CD14-positive monocyte (primary cell): Measurements from ENCODE around the gene FAF2. TPM values are rescaled to one million over a fixed set of nuclear protein-coding genes. Genes with fewer than 3 reads are reported as not detected.
"Not testable (repeated sequence)": the region's sequence is repeated elsewhere in the genome, so short reads cannot be mapped to it uniquely, and the experiment has no call there.

Experiments
- DNase-seq, 3 donors: peaks; one replicate each; pipeline ENCODE4 v3.0.0-alpha.2; 2011 to 2022
- H2AFZ ChIP-seq: 2 replicates; pipeline ENCODE4 v1.6.0; 2012; ENCODE audit warnings: mild to moderate bottlenecking, low read depth, low read length, inconsistent platforms; ENCODE audit not compliant: insufficient read depth, poor library complexity, severe bottlenecking
- H3K27ac ChIP-seq, 2 donors: 1 replicate in 1 of 2; 2 replicates in 1 of 2; pipeline ENCODE4 v1.5.1; 2012 to 2013; ENCODE audit warnings: low read length in 2 of 2, control low read depth in 1 of 2, inconsistent platforms in 1 of 2, low read depth in 1 of 2, mild to moderate bottlenecking in 1 of 2
- H3K27me3 ChIP-seq, 2 donors: one replicate each; pipeline versions ENCODE4 v1.6.0 to v1.6.1; 2011 to 2013; ENCODE audit warnings: low read length in 2 of 2; ENCODE audit not compliant: control insufficient read depth in 2 of 2, insufficient read depth in 2 of 2
- H3K36me3 ChIP-seq, 2 donors: replicated peaks in 1 of 2; 1 replicate in 1 of 2; 2 replicates in 1 of 2; pipeline versions ENCODE4 v1.5.1 to v1.6.1; 2012 to 2013; ENCODE audit warnings: low read length in 2 of 2, control low read depth in 1 of 2, inconsistent platforms in 1 of 2, mild to moderate bottlenecking in 1 of 2; ENCODE audit not compliant: insufficient read depth in 2 of 2, control insufficient read depth in 1 of 2
- H3K4me1 ChIP-seq, 2 donors: 1 replicate in 1 of 2; 2 replicates in 1 of 2; pipeline versions ENCODE4 v1.5.1 to v1.6.1; 2012 to 2013; ENCODE audit warnings: low read length in 2 of 2, control low read depth in 1 of 2, inconsistent platforms in 1 of 2, mild to moderate bottlenecking in 1 of 2, moderate library complexity in 1 of 2; ENCODE audit not compliant: insufficient read depth in 2 of 2, control insufficient read depth in 1 of 2
- H3K4me2 ChIP-seq: replicated peaks from 2 replicates; pipeline ENCODE3; 2012; ENCODE audit warnings: low read length, moderate library complexity, mild to moderate bottlenecking; ENCODE audit not compliant: poor library complexity, severe bottlenecking; ENCODE audit errors: extremely low read depth
- H3K4me3 ChIP-seq, 3 experiments: fragments of 200-600 bp in 1 of 3; sonication (generic) in 1 of 3; replicated peaks in 1 of 3; 1 replicate in 2 of 3; 2 replicates in 1 of 3; pipeline ENCODE4 v1.5.1; 2011 to 2013; ENCODE audit warnings: low read length in 3 of 3, mild to moderate bottlenecking in 3 of 3, control low read depth in 2 of 3, low read depth in 2 of 3, inconsistent platforms in 1 of 3, moderate library complexity in 1 of 3
- H3K79me2 ChIP-seq: 2 replicates; pipeline ENCODE4 v1.6.0; 2012; ENCODE audit warnings: mild to moderate bottlenecking, control low read depth, inconsistent platforms, low read length, moderate library complexity; ENCODE audit not compliant: insufficient read depth
- H3K9ac ChIP-seq: 2 replicates; pipeline ENCODE4 v1.6.0; 2017; ENCODE audit warnings: low read length, mild to moderate bottlenecking; ENCODE audit not compliant: insufficient read depth, poor library complexity, severe bottlenecking
- H3K9me3 ChIP-seq, 2 donors: replicated peaks in 1 of 2; 1 replicate in 1 of 2; 2 replicates in 1 of 2; pipeline versions ENCODE4 v1.5.1 to v1.6.1; 2012 to 2013; ENCODE audit warnings: low read length in 2 of 2, control low read depth in 1 of 2; ENCODE audit not compliant: control insufficient read depth in 1 of 2, insufficient read depth in 1 of 2
- H4K20me1 ChIP-seq: 2 replicates; pipeline ENCODE4 v1.6.0; 2012; ENCODE audit warnings: mild to moderate bottlenecking, low read length, control low read depth, moderate library complexity; ENCODE audit not compliant: insufficient read depth
- H3K27ac Mint-ChIP-seq, 7 donors: one replicate each; pipeline ENCODE4 v1.8.0; 2020; ENCODE audit warnings: mild to moderate bottlenecking in 7 of 7, mixed read lengths in 7 of 7, moderate library complexity in 6 of 7, inconsistent platforms in 2 of 7
- H3K27me3 Mint-ChIP-seq, 3 donors: one replicate each; pipeline ENCODE4 v1.8.0; 2021 to 2022; ENCODE audit warnings: low read depth in 3 of 3, mild to moderate bottlenecking in 3 of 3, mixed read lengths in 3 of 3, moderate library complexity in 3 of 3, inconsistent platforms in 1 of 3
- H3K36me3 Mint-ChIP-seq, 2 donors: one replicate each; pipeline ENCODE4 v1.8.0; 2020; ENCODE audit warnings: mixed read lengths in 2 of 2, inconsistent platforms in 1 of 2, mild to moderate bottlenecking in 1 of 2
- H3K4me1 Mint-ChIP-seq: one replicate; pipeline ENCODE4 v1.8.0; 2020; ENCODE audit warnings: mild to moderate bottlenecking, mixed read lengths
- H3K4me3 Mint-ChIP-seq, 2 donors: one replicate each; pipeline ENCODE4 v1.8.0; 2020; ENCODE audit warnings: mild to moderate bottlenecking in 2 of 2, mixed read lengths in 2 of 2, moderate library complexity in 1 of 2
- H3K9me3 Mint-ChIP-seq, 7 donors: one replicate each; pipeline ENCODE4 v1.8.0; 2020 to 2022; ENCODE audit warnings: mixed read lengths in 7 of 7, mild to moderate bottlenecking in 6 of 7, moderate library complexity in 6 of 7, inconsistent platforms in 2 of 7
- WGBS: methylation state at CpG from one replicate; pipeline ENCODE4 v1.1.5; 2013; ENCODE audit warnings: missing lambda C conversion rate; ENCODE audit not compliant: insufficient coverage; 5-methylcytosine and 5-hydroxymethylcytosine counted together
- intact Hi-C, 2 donors: fragments of 100-400 bp; cut with micrococcal nuclease; formaldehyde crosslinking; loops; one replicate each; pipeline versions ENCODE4 v1.15.0 to v1.15.1; 2023
- polyA plus RNA-seq, 3 donors: library from polyadenylated mRNA; depleted of rRNA in 1 of 3; unstranded in 2 of 3; stranded (reverse) in 1 of 3; fragments of 300-500 nt in 2 of 3; fragments of >200 nt in 1 of 3; fragmentation: Illumina TruSeq in 2 of 3; gene quantifications; 1 replicate in 2 of 3; 2 replicates in 1 of 3; pipeline ENCODE4 v1.2.3, GENCODE V29; 2012 to 2021
- TF ChIP-seq, protein P1 (sequence below): fragments of 200-600 bp; IDR thresholded peaks from one replicate; pipeline ENCODE4 v1.8.0; 2022; ENCODE audit warnings: antibody characterized with exemption, mild to moderate bottlenecking

Gene FAF2
- polyA plus RNA-seq, 3 donors = 11.5 to 14.8 (median 12.2) TPM

DNA sequence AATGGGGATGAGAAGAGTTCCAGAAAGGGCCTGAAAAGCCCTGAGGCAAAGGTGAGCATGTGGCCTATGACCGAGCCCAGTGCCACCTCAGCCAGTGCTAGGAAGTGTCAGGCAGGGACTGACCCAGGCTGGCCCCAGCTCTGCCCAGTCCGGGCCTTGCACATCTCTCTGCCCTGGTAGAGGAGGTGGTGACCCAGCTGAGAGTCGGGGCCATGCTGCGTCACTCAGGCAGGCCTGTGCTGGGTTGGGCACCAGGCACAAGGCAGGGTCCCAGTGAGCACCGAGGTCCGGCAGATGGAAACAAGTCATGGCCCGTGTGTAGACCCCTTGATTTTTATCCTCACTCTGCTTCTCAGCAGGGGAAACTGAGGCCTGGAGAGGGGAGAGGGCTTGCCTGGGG is 101.7 kb downstream of the FAF2 start:
- H3K4me1 ChIP-seq = peaks cover 34 to 51% of the 10 kb centered on the region in 2 donors
- H3K79me2 ChIP-seq = peaks cover 6% of the 10 kb centered on the region
- no peak overlapping the region for H3K9ac ChIP-seq
- no peaks in the 10 kb centered on the region for H3K9me3 ChIP-seq
- no peak for DNase-seq
- Mint-ChIP-seq H3K4me1 (peaks cover 53% of the 10 kb centered on the region), H3K27me3 (peaks cover 17 to 32% (median 20%) of the 10 kb centered on the region in 3 donors), H3K36me3 (peaks cover 0 to 10% of the 10 kb centered on the region in 2 donors), H3K9me3 (no peaks in the 10 kb centered on the region), H3K4me3 (no peak overlapping the region), H3K27ac (peak overlapping the region in 1 of 7 donors; percentile 54)
- H3K27ac ChIP-seq = no peak overlapping the region
- TF ChIP-seq, protein P1, sequence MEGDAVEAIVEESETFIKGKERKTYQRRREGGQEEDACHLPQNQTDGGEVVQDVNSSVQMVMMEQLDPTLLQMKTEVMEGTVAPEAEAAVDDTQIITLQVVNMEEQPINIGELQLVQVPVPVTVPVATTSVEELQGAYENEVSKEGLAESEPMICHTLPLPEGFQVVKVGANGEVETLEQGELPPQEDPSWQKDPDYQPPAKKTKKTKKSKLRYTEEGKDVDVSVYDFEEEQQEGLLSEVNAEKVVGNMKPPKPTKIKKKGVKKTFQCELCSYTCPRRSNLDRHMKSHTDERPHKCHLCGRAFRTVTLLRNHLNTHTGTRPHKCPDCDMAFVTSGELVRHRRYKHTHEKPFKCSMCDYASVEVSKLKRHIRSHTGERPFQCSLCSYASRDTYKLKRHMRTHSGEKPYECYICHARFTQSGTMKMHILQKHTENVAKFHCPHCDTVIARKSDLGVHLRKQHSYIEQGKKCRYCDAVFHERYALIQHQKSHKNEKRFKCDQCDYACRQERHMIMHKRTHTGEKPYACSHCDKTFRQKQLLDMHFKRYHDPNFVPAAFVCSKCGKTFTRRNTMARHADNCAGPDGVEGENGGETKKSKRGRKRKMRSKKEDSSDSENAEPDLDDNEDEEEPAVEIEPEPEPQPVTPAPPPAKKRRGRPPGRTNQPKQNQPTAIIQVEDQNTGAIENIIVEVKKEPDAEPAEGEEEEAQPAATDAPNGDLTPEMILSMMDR = no peak
- intact Hi-C loops = loop anchor here in 1 of 2 donors (10.0 kb wide), 1 partner anchor 345 kb away; the partner anchor contains the start of gene HK3
- no peaks in the 10 kb centered on the region for H4K20me1 ChIP-seq
- no peak overlapping the region for H3K4me3 ChIP-seq
- no peak overlapping the region for H2AFZ ChIP-seq
- peaks cover 0 to 4% of the 10 kb centered on the region in 2 donors for H3K27me3 ChIP-seq
- no peaks in the 10 kb centered on the region for H3K36me3 ChIP-seq
- WGBS = 90% methylated on average over 4 of the region's 7 CpGs
- no peak overlapping the region for H3K4me2 ChIP-seq

DNA sequence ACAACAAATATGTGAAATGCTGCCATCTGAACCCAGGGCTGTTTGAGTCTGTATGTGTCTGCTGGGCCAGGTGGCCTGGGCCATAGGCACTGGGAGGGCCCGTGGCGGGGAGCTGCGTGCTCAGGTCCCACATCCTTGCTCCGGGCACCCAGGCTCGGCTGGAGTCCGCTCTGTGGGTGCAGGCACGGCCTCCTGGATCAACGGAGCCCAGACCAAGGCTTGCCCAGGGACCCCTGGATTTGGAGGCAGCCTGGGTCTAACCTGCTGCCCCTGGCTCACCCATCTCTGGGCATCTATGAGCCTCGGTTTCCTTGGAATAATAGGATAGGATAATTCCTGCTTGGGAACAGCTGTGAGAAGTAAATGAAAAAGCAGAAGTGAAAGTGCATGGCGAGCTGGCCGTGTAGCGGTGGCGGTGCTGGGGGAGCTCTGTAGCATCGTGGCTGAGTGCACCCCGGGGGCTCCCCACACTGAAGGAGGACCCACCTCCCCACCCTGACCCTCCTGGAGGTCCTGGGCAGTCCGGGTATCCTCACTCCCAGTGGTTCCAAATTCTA is 102.2 kb downstream of the FAF2 start:
- H3K27ac Mint-ChIP-seq = peak overlapping the region in 2 of 7 donors; percentile 46 to 54
- peak overlapping the region; percentile 27 to 72 for H3K4me3 Mint-ChIP-seq
- peaks cover 0 to 4% of the 10 kb centered on the region in 2 donors for H3K27me3 ChIP-seq
- H2AFZ ChIP-seq = peak overlapping the region; percentile 8
- WGBS = 62% methylated on average over 9 of the region's 16 CpGs
- no peaks in the 10 kb centered on the region for H4K20me1 ChIP-seq
- H3K27ac ChIP-seq = no peak overlapping the region
- intact Hi-C loops = no loop called here
- peaks cover 57% of the 10 kb centered on the region for H3K4me1 Mint-ChIP-seq
- peak overlapping the region in 1 of 3 experiments; percentile 49 for H3K4me3 ChIP-seq
- H3K79me2 ChIP-seq = peaks cover 3% of the 10 kb centered on the region
- peak overlapping the region; percentile 64 for H3K4me2 ChIP-seq
- no peaks in the 10 kb centered on the region for H3K36me3 ChIP-seq
- H3K9me3 ChIP-seq = no peaks in the 10 kb centered on the region
- H3K9me3 Mint-ChIP-seq = no peaks in the 10 kb centered on the region
- H3K27me3 Mint-ChIP-seq = peaks cover 17 to 33% (median 20%) of the 10 kb centered on the region in 3 donors
- TF ChIP-seq, protein P1 = no peak
- no peak overlapping the region for H3K9ac ChIP-seq
- H3K36me3 Mint-ChIP-seq = peaks cover 0 to 5% of the 10 kb centered on the region in 2 donors
- peak in 2 of 3 donors; percentile 51 to 52 for DNase-seq
- H3K4me1 ChIP-seq = peaks cover 39 to 53% of the 10 kb centered on the region in 2 donors

DNA sequence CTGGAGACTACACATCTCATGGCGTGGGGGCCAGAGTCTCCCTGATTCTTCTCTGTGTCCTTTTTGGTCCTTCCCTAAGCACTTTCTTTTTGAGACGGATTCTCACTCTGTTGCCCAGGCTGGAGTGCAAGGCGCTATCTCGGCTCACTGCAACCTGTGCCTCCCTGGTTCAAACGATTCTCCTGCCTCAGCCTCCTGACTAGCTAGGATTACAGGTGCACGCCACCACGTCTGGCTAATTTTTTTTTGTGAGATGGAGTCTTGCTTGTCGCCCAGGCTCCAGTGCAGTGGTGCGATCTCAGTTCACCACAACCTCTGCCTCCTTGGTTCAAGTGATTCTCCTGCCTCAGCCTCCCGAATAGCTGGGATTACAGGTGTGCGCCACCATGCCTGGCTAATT is 102.8 kb downstream of the FAF2 start:
- H3K79me2 ChIP-seq, H3K9me3 ChIP-seq, H3K9ac ChIP-seq, H4K20me1 ChIP-seq, H3K27ac Mint-ChIP-seq, H3K27me3 ChIP-seq, intact Hi-C loops, H3K36me3 ChIP-seq, H3K9me3 Mint-ChIP-seq, H3K36me3 Mint-ChIP-seq, DNase-seq, H3K27ac ChIP-seq: not testable (repeated sequence)
- Mint-ChIP-seq H3K4me1 (peaks cover 61% of the 10 kb centered on the region), H3K4me3 (peak overlapping the region; percentile 27 to 72), H3K27me3 (peaks cover 18 to 33% (median 23%) of the 10 kb centered on the region in 3 donors)
- Histone ChIP-seq H2AFZ (peak overlapping the region; percentile 8), H3K4me2 (peak overlapping the region; percentile 64), H3K4me3 (peak overlapping the region in 1 of 3 experiments; percentile 49), H3K4me1 (peaks cover 45 to 54% of the 10 kb centered on the region in 2 donors)
- WGBS = 80% methylated on average over 6 of the region's 11 CpGs
